ENCODE data around the gene TTC14. TPM values are rescaled to one million over a fixed set of nuclear protein-coding genes. Genes with fewer than 3 reads are reported as not detected.

The TTC14 gene
- total RNA-seq, 4 donors from 2014 or later: 37.3 to 57.3 (median 43.8) TPM

DNA sequence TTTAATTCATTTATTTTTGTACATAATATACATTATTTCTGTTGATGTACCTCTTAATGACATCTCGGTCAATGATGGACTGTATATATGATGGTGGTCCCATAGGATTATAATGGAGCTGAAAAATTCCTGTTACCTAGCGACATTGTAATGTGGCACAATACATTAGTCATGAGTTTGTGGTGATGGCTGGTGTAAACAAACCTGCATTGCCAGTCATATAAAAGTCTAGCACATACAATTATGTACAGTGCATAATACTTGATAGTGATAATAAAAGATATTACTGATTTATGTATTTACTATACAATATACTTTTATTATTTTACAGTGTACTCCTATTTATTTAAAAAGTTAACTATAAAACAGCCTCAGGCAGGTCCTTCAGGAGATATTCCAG is 15.1 kb downstream of the TTC14 start:
- TF ChIP-seq, protein P1, sequence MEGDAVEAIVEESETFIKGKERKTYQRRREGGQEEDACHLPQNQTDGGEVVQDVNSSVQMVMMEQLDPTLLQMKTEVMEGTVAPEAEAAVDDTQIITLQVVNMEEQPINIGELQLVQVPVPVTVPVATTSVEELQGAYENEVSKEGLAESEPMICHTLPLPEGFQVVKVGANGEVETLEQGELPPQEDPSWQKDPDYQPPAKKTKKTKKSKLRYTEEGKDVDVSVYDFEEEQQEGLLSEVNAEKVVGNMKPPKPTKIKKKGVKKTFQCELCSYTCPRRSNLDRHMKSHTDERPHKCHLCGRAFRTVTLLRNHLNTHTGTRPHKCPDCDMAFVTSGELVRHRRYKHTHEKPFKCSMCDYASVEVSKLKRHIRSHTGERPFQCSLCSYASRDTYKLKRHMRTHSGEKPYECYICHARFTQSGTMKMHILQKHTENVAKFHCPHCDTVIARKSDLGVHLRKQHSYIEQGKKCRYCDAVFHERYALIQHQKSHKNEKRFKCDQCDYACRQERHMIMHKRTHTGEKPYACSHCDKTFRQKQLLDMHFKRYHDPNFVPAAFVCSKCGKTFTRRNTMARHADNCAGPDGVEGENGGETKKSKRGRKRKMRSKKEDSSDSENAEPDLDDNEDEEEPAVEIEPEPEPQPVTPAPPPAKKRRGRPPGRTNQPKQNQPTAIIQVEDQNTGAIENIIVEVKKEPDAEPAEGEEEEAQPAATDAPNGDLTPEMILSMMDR (IDR thresholded peaks at IDR 0.05; ENCODE audit: low read depth): no peak

DNA sequence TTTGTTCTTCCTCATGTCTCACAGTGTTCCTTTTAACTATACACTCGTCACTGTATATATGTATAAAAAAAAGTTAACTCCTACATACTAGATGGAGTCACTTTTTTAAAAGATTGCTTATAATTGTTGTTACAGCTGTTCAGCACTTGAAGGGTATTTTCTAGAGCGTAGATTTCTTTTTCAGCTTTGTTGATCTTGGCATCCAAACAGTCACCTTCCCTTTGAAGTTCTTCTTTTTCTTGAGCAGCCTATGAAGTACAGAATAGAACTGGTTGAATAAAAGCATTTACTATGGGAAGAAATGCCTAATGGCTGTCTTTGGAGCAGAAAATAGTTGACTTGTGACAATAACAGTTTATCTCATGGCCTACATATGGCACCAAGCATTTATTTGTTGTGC is 17.8 kb downstream of the TTC14 start:
- TF ChIP-seq, protein P1 (IDR thresholded peaks at IDR 0.05; ENCODE audit: low read depth): no peak

DNA sequence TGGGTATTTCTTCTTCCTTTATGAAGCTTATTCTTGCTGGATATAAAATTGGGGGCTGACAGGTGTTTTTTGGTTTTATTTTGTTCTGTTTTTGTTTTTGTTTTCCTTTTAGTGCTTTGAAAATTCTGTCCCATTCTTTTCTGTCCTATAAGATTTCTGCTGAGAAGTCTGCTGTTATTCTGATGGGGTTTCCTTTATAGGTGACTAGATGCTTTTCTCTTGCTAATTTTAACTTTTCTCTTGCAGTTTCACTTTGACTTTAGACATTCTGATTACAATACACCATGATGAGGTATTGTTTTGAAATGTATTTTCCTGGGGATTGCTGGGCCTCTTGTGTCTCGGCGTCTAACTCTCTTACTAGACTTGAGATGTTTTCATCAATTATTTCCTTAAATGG is 22.8 kb downstream of the TTC14 start:
- TF ChIP-seq, protein P1 (IDR thresholded peaks at IDR 0.05; ENCODE audit: low read depth): no peak

DNA sequence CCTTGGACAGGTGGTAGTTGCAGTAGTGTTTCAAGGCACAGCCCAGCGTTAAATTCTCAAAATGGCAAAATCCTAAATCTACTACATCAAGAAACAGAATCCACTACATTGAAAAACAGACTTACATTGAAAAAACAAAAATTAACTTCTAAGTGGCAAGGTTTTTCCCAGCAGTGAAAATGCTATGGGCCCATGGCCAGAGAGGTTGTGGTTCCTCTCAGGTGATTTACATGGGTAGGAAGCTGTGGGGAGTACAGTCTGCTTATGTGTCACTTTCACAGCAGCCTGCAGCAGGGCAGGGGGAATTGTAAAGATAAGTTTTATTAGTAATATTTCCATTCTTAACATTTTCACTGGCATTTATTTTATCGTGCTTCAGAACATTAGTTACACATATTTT is 24.9 kb downstream of the TTC14 start:
- TF ChIP-seq, protein P1 (IDR thresholded peaks at IDR 0.05; ENCODE audit: low read depth): no peak

- TF ChIP-seq, protein P1 (IDR thresholded peaks at IDR 0.05; ENCODE audit: low read depth): no peak
These were observed 28.4 kb downstream of the TTC14 start for GRCh38 chr3:180630371-180630770.

DNA sequence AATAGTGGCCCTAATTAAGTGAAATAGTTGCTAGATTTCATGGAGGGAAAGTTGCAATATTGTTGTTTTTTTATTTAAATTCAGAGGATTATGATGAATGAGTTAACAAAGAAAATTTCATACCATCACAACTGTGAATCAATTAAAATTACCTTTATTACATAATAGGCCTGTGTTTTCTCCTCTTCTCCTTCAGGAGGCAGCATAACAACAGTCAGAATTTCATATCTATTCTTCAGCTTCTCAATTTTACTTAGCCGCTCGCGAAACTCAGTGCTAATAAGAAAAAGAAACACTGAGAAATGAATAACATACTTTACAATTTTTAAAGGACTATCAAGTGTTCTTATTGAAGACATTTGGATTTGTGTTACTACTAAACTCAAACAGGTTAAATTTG is 29.4 kb downstream of the TTC14 start:
- TF ChIP-seq, protein P1 (IDR thresholded peaks at IDR 0.05; ENCODE audit: low read depth): no peak

GRCh38 chr3:180633722-180634121 is 31.8 kb downstream of the TTC14 start:
- TF ChIP-seq, protein P1 (IDR thresholded peaks at IDR 0.05; ENCODE audit: low read depth): no peak

Measured in subcutaneous adipose tissue (tissue), 4 donors.